GM21526 (cell line): ENCODE results near the gene FOXO6.

ENCODE experiments used
- ATAC-seq: cut with Tn5 transposase; IDR thresholded peaks from one replicate; pipeline ENCODE4 v1.9.1; 2021; ENCODE audit warnings: moderate library complexity; ENCODE audit not compliant: unreplicated experiment, low FRiP score

The FOXO6 gene

DNA sequence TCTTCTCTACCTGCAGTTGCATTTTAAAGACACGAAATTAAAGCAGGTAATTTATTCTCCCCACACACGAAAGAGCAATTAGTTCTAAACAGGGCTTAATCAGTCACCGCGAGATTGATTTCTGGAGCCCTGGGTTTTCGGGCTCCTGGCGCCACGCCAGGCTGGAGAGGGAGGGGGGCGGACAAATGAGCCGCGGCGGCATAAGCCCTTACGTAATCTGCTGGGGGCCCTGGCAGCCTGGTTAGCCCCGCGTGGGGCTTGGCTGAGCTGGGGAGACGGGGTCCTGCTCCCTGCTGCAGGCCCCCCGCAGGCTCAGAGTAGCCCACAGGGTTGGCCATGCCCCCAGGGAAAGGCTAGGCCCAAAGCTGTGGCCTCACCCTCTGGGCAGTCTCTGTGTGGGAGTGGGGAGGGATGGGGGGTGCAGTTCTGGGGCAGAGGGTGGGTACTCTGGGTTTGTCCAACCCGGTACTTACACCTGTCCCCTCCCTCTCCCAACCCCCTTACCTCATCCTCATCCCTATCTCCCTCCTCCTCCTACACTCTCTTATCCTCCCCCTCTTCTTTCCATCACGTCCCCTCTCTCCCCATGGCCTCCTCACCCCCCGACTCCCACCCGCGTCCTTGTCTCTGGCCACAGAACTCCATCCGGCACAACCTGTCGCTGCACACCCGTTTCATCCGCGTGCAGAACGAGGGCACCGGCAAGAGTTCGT lies 19.9 kb downstream of the FOXO6 start:
- ATAC-seq = no peak

DNA sequence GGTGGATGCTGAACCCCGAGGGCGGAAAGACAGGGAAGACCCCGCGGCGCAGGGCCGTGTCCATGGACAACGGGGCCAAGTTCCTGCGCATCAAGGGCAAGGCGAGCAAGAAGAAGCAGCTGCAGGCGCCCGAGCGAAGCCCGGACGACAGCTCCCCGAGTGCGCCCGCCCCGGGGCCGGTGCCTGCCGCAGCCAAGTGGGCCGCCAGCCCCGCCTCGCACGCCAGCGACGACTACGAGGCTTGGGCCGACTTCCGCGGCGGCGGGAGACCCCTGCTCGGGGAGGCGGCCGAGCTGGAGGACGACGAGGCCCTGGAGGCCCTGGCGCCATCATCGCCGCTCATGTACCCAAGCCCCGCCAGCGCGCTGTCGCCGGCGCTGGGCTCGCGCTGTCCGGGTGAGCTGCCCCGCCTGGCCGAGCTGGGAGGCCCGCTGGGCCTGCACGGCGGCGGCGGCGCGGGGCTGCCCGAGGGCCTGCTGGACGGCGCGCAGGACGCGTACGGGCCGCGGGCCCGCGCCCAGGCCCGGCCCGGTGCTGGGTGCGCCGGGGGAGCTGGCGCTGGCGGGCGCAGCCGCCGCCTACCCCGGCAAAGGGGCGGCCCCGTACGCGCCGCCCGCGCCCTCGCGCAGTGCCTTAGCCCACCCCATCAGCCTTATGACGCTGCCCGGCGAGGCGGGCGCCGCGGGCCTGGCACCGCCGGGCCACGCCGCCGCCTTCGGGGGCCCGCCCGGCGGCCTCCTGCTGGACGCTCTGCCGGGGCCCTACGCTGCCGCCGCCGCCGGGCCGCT lies 20.7 kb downstream of the FOXO6 start:
- no peak for ATAC-seq

DNA sequence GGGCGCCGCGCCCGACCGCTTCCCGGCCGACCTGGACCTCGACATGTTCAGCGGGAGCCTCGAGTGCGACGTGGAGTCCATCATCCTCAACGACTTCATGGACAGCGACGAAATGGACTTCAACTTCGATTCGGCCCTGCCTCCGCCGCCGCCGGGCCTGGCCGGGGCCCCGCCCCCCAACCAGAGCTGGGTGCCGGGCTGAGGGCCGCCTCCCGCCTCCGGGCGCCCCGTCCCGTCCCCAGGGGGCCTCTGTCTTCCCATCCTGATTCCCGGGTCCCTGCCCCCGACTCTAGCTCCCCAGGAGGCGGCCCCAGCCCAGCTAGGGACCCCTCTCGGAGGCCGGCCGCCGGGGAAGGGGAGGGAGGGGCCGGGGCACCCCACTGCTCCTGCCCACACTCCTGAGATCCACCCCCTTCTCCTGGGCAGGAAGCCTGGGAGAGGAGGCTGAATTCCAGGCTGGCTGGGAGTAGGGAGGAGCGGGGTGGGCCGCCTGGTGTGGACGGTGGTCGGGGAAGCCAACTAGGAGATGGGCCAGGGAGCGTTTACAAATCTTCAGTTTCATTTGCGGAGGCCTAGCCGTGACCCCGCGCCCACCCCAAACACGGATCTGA lies 21.4 kb downstream of the FOXO6 start:
- no peak for ATAC-seq

DNA sequence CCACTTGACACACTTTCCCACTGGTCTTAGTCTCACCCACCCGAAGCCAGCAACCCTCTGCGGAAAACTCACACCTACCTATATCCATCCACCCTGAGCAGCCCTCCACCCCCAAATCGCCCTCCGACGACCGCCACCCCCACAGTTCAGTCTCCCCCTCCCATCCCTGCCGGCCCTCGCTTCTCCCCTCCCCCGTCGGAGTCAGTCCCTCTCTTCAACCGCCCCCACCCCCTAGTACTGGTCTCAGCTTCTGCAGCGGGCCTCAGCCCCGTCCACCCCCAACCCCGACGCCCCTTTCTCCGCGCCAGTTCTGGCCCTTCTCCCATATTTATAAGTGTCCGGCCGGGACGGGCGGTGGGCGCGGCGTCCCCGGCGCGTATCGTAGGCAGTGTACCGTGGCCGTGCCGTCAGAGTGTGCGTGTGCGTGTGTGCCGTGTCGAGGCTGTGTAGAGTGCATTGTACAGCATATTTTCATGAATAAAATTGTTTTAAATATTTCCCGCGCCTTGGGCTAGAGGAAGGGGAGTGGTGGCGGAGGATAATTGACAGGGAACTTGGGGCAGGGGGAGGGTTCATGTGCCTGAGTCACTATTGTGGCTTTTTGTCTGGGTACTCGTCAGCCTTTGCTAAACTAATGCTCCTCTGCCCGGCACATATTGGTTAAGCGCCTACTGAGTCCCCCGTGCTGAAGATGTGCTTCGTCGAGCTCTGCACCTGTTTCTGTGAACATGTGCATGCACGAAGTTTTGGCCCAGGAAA lies 22.0 kb downstream of the FOXO6 start:
- ATAC-seq = no peak

DNA sequence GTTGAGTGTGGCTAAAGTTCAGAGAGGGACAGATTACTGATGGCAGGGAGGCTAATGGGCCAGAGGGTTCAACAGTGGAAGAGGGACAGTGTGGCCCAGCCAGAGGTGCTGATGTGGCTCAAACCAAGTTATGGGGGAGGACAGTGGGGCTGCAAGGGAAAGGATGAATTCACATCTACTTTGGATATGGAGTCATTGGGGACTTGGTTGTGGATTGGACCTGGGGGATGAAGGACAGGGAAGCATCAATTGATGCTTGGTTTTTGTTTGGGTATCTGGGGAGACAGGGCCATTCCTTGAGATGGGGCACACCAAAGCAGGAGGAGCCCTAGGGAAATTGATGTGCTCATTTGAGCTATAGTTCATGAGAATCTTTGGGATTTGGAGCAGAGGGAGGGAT lies 23.3 kb downstream of the FOXO6 start:
- no peak for ATAC-seq

DNA sequence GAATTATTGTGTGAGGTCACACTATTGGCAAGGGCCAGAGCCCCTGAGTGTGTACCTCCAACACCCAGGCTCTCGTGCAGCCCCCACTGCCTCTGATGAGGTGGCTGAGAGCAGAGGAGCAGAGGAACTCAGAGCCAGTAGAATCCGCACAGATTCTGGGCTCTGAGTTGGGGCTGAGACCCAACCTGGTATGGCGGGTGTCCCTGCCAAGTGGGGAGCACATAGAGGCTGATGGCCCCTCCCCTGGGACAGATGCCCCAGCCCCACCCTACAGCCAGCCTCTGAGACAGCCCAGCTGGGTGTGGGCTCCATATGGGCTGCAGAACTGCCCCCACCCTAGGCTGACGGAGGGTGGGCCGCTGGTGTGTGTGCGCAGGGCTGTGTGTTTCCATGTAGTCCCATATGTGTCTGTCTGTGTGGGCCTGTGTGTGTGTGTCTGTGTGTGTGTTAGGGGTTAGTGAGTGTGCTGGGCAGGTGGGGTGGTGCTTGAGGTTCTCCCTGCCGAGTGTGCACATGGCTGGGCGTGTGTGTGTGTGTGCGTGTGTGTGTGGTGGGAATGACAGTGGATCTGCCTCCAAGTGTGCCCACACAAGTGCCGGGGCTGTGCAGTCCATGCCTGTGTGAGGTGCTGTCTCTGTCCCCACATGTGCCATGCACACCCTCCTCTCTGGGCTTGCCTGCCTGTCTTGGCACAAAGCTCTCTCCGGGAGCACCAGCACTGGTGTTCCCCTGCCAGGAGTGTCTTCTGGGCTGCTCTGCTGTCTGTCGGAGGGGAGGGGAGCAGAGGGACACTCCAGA lies 24.4 kb downstream of the FOXO6 start:
- ATAC-seq = no peak

DNA sequence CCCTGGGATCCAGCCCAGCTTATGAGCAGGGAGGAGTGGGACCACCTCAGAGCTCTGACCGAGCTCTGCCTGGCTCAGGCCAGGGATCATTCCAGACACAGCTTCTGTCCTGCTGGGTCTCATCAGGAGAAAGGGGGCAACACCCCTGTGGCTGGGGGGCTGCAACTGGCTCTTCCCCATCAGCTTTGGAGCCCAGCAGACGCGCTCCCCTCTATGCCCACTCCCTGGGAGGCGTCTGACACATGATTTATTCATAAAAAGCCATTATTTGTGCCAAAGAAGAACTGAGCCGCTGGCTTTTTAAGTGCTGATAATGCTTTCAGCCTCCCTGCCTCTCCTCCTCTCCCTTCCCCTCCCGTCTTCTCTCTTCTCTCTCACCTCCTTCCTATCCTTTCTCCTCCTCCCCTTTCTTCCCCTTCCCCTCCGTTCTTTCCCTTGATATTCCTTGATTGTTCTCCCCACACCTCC lies 25.0 kb downstream of the FOXO6 start:
- ATAC-seq = no peak

DNA sequence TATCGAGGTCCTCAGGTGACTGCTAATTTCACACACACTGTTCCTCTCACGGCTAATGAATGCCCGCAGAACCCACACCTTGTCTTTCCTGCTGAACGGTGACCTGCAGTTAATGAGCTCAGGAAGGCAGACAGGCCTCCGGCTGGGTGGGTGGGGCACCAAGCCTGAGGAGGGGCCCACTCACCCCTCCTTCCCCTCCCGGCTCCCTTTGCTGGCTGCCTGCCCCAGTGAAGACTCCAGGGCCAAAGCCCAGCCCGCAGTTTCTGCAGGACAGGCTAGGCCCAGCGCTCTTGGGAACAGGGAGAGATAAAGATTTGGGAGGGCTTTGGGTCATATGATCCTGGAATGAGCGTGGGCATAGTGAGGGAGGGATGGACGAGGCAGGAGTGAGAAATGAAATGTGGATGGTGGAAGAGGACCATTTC lies 26.4 kb downstream of the FOXO6 start:
- no peak for ATAC-seq

DNA sequence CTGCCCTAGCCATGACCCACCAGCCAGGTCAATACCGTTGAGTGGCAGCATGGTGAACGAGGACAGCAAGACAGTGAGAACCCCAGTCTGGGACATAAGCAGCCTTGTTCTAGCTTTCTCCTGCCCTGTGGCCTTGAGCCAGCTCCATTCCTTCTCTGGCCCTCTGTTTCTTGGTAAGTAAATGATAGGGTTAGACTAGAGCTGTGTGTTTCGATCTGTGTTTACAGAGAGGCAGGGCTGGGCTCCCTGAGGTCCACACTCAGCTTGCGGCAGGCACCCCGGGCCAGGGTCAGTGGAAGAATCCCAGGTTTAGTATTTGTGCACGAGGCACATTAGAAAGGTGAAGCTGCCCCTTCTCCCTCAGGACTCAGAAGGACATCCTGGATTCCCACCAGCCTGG lies 27.3 kb downstream of the FOXO6 start:
- ATAC-seq = no peak

DNA sequence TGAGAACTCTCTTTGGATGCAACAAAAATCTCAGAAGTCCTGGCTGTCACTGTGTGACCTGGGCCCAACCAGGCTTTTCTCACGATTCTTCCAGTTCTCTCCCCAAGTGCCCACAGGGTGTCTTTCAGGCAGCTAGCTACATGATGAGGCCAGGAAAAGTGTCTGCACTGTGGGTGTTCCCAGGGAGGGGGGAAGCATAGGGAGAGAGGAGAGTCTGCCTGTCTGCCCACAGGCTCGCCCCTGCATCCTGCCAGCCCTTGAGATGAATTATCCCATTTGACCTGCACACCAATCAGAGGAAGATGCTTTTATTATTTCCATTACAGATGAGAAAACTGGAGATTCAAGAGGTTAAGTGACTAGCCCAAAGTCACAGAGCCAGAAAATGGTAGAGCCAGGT lies 27.8 kb downstream of the FOXO6 start:
- ATAC-seq = no peak

DNA sequence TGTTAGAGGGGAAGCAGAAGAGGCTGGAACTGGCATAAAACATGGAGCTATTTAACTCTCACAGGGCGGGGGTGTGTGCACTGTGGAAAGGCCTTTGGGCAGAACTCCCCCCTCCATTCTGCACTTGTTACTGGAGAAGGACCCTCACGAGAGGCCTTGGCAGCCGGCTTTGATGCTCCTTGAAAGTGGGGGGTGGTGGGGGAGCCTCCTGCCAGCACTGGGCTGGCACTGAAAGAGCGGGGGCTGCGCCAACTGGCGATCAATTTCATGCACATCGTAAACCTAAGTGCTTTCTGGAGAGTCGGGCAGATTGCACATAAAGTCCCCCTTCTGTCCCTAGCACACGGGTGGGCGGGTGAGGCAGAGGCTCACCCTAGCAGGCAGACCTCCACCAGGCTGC lies 28.9 kb downstream of the FOXO6 start:
- ATAC-seq = no peak

DNA sequence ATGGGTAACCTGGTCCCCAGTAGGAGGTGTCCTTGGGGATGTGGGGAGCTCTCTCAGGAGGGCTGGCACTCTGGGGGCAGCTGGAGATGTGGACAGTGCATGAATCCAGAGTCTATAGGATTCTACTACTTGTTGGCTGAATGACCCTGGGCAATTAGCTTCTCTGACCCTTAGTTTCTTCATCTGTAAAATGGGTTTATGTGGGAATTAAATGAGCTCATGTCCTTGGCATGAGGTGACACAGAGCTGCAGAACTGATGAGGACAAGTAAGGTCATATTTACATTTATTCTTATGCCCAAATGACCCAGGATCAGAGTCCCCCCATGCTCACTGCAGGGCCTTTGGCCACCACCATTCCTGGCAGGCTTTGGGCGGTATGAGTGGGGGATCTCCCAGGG lies 29.3 kb downstream of the FOXO6 start:
- ATAC-seq = no peak

DNA sequence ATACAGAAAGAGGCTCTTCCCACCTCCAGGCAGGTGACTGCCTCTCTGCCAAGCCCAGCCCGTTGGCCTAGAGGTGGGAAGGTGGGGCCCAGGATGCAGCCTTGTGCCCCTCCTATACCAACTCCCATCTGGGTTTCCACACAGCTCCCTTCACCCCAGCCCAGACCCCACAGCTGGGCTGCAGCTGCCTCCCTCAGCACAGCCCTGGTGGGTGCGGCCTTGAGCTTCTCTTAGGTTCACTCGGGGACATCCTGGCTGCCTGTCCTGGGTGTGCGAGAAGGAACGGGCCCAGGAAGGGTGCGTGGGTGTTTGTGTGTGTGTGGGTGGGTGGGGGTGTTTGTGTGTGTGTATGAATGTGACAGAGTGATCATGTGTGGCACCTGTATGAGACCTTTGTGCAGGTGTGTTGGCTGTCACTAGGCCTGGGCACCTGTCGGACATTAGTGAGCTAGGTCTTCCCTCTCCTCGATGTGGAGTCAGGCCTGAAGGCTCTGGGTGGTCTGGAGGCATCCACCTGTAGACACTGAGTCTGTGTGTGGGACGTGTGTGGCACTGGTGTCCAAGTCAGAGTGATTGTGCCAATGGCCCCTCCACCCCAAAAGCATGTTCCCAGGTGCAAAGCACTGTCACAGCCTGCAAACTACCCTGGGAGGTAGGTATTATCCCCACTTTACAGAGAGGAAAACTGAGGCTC lies 30.7 kb downstream of the FOXO6 start:
- no peak for ATAC-seq

DNA sequence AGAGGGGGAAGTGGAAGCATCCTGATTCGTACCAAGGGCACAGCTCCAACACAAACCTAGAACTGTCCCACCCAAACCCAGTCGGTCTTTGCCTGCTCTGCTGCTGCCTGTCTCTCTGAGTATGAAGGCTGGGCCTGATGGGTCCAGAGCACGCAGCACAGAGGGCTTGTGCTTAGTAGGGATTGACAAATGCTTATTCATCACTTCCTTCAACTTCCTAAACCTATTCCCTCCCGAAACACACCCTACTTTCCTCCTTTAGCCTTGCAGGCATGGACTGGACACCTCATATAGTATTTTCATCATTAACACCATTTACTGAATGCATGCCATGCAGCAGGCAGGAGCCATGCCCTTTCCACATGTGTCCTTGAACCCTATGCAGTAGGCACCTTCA lies 31.3 kb downstream of the FOXO6 start:
- ATAC-seq = no peak

DNA sequence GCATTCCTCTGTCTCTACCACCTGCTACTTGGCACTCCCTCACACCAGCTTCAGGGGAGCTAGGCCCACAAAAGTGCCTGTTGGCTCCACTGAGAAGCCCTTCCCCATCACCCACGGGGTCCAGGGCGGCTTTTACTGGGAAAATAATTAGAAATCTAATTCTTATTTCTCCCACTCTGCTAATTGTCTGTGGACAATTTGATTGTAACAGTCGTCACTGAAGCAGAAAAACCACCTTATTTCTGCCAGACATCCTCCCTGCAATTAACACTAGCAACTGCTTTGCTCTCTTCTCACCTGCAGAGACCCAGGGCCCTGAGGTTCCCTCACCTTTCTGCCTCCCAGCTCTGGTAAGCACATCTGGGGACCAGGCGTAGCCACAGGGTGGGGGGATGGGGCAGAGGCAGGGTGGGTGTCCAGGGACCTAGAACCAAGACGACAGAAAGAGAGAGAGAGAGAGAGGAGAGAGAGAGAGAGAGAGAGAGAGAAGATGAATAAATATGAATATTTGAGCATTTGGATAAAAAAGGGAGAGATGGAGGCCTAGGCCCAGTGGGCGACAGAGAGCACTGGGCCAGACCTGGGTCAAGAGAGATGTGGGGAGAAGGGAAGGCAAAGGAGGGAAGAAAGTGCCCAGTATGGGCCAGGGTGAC lies 32.6 kb downstream of the FOXO6 start:
- ATAC-seq = no peak

DNA sequence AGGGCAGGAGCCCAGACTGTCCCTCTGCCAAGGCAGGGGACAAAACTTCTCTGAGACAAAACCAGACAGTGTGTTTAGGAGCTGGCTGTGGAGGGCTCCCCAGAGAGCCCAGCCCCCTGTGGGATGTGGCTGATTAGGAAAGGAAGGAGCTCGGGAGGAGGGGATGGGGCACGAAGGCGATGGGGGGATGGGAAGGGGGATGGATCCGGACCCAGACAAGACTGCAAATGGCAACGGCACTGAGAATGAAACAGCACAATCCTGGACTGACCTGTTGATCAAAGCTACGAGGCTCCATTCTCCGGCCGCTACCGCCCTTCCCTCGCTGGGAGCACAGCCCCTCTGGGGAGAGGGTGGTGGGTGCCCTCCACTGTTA lies 33.1 kb downstream of the FOXO6 start:
- ATAC-seq = no peak

DNA sequence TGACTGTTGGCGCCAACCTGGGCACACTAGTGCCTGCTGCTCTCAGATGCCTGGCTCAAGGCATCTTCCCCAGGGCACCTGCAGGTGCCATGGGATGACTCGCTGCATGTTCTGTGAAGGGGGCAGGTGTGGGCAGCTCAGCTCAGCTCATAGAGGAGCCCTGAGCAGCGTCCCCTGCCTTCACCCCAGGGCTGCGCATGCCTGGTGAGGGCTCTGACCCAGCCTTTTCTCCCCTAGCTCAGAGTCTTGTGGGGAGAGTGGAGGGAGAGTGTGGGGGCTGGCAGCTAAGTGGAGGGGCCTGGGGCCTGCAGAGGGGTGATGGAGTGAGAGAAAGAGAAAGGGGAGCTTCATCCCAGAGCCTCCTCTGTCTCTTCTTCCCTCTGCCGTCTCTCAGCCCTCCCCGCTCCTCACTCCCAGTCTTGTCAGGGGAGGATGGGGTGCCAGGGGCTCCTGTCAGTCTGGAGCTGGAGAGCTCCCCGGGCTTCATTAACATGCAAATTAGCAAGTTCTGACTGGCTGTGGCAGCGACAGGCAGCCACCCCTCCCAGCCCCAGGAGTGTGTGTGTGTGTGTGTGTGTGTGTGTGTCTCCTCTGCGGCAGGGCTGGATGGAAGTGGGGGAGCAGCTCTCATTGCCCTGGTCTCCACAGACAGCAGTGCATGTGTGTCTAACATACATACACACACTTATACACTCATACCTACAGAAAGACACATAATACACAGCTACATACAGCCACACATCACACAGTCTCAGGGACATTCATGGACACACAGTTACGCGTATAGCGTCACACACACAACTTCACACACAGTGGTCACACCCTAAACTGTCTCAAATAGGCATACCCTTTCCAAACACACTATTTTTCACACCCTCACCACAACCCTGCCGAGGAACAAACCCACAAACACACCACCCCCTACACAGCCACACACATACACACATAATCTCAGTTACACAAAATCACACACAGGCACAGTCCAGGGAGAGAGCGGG lies 34.0 kb downstream of the FOXO6 start:
- ATAC-seq = no peak

DNA sequence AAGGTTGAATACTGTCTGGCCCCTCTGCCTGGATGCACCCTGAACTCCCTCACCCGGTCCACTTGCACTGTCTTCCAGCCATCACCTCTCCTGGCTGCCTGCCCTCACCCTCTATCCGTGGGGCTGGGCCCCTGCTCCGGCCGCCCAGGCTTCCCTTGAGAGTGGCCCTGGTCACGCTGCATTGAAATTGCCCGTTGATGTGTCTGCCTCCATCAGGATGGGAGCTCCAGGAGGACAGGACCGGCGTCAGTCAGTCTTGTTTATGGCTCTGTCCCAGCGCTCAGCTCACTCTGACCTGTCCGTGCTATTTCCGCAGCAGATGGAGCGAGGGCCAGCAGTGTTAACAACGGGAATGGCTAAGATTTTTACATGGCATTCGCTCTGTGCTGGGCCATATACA lies 34.9 kb downstream of the FOXO6 start:
- ATAC-seq = no peak
